ENCODE data around the gene VMP1.
"Not testable (repeated sequence)": the region's sequence is repeated elsewhere in the genome, so short reads cannot be mapped to it uniquely, and the experiment has no call there.

VMP1 gene

DNA sequence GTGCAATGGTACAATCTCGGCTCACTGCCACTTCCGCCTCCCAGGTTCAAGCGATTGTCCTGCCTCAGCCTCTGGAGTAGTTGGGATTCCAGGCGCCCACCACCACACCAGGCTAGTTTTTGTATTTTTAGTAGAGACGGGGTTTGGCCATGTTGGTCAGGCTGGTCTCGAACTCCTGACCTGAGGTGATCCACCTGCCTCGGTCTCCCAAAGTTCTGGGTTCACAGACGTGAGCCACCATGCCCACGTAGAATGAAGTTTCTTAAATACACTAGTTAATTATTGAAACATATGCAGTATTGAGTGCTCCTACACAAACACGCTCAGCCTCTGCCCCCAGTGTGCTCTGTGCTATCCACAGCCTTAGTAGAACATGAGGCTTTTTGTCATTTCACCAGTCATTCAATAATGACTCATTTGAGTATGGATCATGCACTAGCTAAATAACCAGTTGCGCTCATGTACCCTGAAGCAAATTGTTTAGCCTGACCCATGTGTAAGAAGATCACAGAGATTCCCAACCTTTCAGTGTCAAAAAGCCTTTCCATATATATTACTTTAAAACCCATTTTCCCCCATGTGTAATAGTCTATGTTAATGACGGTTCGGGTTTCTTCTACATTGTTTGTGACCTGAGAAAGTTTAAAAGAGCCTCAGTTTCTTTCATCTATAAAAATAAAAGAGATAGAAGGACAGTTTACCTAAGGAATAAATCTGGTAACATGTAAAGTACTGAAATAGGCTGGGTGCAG lies 135.6 kb downstream of the VMP1 start:
- DNase-seq = no peak

DNA sequence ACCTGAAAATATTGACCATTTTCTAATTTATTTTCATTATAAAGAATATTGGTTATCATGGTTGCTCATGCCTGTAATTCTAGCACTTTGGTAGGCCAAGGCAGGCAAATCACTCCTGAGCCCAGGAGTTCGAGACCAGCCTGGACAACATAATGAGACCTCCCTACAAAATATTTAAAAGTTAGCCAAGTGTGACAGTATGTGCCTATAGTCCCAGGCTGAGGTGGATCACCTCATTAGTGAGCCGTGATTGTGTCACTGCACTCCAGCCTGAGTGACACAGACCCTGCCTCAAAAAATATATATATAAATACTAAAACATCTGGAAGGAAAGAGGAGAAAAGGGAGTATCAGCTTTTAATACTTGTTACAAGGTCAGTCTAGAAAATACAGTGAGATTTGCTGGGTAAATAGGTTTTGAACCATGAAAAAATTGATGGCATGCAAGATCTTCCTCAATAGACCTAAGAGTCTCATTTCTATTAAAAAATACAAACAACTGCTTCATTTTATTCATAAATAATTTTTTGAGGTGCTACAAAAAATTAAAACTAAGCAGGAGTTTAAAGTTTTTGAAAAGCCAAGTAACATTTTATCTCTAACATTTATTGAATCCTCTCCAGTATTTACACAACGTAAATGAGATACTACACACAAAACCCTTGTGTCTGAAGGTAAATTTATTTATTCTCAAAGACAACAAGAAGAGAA lies 137.6 kb downstream of the VMP1 start:
- no peak for DNase-seq

DNA sequence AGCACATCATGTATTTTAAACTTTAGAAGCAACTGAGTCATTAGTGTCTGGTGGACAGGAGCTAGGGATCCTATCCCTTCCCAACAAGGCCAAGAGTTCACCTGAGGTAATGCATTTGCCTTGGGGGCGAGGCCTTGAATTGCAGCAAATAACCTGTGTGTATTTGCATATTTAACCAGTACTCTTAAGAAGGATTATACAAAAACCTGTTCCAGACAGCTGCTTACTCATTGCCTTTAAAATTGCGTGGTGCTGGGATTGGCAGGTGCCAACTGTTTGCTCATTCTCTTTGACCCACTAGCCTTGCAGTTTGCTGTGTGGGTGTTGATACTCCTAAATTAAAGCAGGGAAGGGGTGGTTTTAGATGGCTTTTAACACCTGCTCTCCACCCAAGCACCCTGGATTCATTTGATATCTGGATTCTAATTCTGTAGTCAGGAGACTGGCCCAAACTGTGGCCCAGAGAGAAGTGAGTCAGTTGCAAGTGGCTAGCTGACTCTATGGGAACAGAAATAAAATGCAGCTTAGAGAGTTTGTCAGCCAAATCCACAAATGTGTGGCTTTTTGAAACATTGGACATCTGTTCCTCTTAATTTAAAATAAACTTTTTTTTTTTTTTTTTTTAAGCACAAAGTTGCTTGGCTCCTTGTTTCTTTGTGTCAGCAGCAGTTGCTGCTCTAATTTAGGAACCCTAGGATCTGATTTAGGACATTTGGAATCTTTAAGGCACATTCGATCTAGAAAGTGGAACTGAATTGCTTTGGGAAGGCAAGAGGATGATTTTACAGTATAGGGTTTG lies 138.3 kb downstream of the VMP1 start:
- peak in 2 of 3 experiments; percentile 76 to 94 for DNase-seq

- DNase-seq = peak in 2 of 3 experiments; percentile 52 to 75
Measured at GRCh38 chr17:59846394-59847165, 139.1 kb downstream of the VMP1 start.

GRCh38 chr17:59848385-59848668 lies 140.9 kb downstream of the VMP1 start:
- no peak for DNase-seq

- no peak for DNase-seq
Measured at GRCh38 chr17:59848778-59849177, 141.3 kb downstream of the VMP1 start.

DNA sequence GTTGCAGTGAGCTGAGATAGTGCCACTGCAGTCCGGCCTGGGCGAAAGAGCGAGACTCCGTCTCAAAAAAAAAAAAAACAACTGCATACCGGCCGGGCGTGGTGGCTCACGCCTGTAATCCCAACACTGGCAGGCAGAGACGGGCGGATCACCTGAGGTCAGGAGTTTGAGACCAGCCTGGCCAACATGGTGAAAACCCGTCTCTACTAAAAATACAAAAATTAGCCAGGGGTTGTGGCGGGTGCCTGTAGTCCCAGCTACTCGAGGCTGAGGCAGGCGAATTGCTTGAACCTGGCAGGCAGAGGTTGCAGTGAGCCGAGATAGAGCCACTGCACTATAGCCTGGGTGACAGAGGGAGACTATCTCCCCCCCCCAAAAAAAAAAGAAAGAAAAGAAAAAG lies 142.9 kb downstream of the VMP1 start:
- DNase-seq = not testable (repeated sequence)

DNA sequence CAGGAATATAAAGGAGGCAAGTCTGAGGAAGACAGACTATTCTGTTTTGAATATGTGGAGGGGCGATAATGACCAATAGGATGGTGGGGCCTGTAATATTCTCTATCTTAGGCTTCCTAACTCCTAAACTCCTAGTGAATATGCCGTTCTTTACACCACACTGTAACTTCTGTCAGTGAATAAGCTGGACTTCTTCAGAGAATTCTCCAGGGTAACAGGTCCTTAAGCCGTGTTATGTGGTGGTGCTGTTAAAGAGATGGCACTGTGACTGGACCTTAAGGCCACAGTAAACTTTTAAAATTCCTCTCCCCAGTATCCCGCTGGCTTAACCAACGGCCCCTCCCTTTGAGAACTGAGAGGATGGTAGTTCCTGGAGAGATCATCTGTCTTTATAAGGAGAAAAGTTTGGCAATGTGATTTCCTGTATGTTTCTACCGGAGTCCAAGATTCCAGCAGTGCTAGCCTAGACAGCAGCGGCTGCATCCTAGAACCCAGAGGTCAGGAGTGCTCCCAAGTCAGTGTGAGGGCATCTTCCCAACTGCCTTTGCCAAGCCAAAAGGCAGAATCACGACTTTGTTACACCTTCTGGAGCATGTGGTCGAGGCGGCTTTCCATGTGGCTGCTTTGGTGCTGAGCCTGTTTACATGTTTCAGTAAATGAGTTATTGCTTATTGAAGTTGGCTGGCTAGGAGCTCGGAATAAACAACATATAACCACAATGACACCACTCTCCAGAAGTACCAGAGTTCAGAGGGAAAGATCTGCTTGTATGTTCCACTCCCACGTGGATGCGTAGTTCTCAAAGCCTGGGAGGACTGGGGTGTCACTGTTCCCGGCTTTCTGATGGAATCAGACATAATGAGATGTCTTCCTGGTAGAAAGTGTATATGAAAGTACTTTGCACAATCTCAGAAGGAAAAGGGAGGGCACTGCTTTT lies 144.3 kb downstream of the VMP1 start:
- DNase-seq = no peak

GRCh38 chr17:59852847-59853167 lies 145.4 kb downstream of the VMP1 start:
- DNase-seq = not testable (repeated sequence)

GRCh38 chr17:59853168-59853918 lies 145.9 kb downstream of the VMP1 start:
- peak in 2 of 3 experiments; percentile 16 to 46 for DNase-seq

GRCh38 chr17:59853919-59854729 lies 146.7 kb downstream of the VMP1 start:
- not testable (repeated sequence) for DNase-seq

DNA sequence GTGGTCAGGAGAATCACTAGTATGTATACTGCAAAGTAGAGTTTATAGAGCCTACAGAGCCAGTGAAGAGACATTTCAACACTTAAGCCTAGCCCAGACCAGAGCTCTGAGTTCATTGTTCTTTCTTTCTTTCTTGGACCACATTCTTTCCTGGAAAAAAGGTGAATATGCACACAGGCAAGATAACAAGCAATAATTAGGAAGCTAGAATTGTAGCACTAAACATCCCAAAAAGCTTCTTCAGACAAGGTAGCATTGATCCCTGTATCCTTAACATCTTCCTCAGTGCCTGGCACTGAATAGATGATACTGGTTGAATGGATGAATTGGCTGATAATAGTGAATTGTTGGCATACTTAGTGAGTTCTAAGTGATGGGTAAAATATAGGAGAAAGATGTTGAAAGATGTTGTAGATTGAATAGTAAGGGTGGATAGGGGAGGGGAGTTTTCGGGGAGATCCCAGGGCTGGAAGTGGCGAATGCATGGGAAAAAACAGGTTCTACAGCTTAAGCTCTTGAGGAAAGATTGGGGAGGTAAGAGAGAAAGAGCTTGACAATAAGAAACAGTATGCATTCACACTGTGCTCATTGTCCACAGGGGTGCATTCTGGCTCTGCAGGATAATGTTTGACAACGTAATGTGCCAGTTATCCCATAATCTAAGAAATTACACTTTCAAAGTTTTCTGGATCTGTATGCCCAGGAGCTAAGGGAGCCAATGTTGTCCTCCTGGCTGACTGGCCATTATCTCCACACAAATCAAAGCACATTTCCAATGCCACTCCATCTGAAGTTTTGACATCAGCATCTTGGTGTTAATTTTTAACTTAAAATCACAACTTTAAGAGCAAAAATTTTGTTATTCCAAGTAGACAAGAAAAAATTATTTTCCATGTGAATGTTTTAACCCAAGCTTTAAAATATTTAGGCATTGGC lies 149.7 kb downstream of the VMP1 start:
- peak in 1 of 3 experiments; percentile 36 for DNase-seq

- no peak for DNase-seq
Measured at GRCh38 chr17:59858167-59858816, 150.8 kb downstream of the VMP1 start.

- no peak for DNase-seq
Measured at GRCh38 chr17:59858932-59859331, 151.5 kb downstream of the VMP1 start.

GRCh38 chr17:59859444-59860025 lies 152.1 kb downstream of the VMP1 start:
- DNase-seq = peak in 1 of 3 experiments; percentile 43

- no peak for DNase-seq
Measured at GRCh38 chr17:59863616-59864015, 156.2 kb downstream of the VMP1 start.

DNA sequence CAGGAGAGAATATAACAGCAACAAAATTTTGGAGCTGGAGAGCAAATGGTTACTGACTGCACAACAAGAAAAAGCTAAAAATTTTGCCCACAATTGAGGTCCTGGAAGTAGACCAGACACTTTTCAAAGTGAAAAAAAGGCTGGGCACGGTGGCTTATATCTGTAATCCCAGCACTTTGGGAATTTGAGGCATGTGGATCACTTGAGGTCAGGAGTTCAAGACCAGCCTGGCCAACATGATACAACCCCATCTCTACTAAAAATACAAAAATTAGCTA lies 162.4 kb downstream of the VMP1 start:
- no peak for DNase-seq

GRCh38 chr17:59870482-59870881 lies 163.0 kb downstream of the VMP1 start:
- DNase-seq = no peak
